ENCODE results near the gene ATP13A4. TPM values are rescaled to one million over a fixed set of nuclear protein-coding genes. Genes with fewer than 3 reads are reported as not detected.

ATP13A4 gene
- total and polyA plus RNA-seq, 7 donors, result 0.49 to 3.0 (median 0.60) TPM; not detected in 2

DNA sequence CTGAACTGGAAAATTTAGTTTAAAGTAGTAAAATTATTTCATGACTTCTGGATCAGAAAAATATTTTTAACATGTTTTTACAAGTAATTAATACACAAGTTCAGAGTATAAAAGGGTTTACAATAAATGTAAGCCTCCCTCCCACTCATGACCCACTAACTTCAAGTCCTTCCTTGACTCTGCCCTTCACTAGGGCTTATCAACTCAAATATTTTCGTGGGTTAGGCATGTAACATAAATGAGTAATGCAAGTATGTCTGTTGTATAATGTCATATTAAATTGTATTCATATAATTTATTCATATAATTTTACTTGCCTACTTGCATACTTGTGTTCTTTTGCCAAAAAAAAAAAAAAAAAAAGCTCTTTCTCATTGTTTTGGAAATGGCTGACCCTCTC, 34.9 kb upstream of the ATP13A4 start:
- Histone ChIP-seq H3K27ac (no peak overlapping the region), H3K9me3 (no peaks in the 10 kb centered on the region), H3K4me3 (no peak overlapping the region), H3K4me1 (peaks cover 0 to 15% (median 12%) of the 10 kb centered on the region in 4 donors), H3K36me3 (no peaks in the 10 kb centered on the region), H3K27me3 (no peaks in the 10 kb centered on the region)
- DNase-seq, result no peak
- intact Hi-C loops (cut with DNase I), result loop anchor here (5.0 kb wide), 2 partner anchors 672 to 757 kb away; partner anchors contain the start of gene MB21D2
- WGBS, 2 donors, result 47 to 74% methylated on average over 1 of the region's 1 CpG
- TF ChIP-seq EP300 (IDR thresholded peaks at IDR 0.05) (no peak), POLR2AphosphoS5 (IDR thresholded peaks at IDR 0.05) (no peak), POLR2A (IDR thresholded peaks at IDR 0.05) (no peak)
- TF ChIP-seq, protein P1, sequence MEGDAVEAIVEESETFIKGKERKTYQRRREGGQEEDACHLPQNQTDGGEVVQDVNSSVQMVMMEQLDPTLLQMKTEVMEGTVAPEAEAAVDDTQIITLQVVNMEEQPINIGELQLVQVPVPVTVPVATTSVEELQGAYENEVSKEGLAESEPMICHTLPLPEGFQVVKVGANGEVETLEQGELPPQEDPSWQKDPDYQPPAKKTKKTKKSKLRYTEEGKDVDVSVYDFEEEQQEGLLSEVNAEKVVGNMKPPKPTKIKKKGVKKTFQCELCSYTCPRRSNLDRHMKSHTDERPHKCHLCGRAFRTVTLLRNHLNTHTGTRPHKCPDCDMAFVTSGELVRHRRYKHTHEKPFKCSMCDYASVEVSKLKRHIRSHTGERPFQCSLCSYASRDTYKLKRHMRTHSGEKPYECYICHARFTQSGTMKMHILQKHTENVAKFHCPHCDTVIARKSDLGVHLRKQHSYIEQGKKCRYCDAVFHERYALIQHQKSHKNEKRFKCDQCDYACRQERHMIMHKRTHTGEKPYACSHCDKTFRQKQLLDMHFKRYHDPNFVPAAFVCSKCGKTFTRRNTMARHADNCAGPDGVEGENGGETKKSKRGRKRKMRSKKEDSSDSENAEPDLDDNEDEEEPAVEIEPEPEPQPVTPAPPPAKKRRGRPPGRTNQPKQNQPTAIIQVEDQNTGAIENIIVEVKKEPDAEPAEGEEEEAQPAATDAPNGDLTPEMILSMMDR (IDR thresholded peaks at IDR 0.05), result no peak

DNA sequence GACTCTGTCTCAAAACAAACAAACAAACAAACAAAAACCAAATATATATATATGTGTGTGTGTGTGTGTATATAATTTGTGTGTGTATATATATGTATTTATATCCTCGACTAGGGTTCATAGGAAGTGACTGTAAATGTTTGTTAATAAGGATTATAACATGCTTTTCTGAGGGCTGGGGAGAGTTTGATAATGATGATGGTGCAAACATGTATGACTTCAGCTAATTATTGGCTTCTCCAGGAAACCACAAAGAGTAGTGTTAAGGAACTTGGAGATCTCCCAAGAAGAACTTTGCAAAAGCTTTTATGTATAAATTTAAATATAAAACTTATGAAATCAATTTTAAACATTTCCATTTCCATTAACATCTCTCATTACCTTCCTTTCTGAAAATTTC, 34.4 kb upstream of the ATP13A4 start:
- 49 to 57% methylated on average over 1 of the region's 1 CpG for WGBS, 2 donors

DNA sequence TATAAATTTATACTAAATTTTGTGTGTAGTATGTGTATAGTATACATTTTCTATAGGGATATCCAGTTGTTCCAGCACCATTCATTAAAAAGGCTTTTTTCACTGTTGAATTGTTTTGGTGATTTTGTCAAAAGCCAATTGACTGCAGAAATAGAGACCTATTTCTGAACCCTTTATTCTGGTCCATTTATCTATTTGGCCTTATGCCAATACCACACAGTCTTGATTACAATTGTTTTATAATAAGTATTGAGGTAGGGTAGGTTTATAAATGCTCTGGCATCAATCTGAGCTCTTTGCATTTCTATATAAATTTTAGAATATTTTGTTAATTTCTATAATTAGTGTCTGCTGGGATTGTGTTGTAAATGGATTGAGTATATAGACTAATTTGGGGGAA, 31.8 kb upstream of the ATP13A4 start:
- intact Hi-C loops (cut with DNase I), result no loop called here
- TF ChIP-seq, protein P1 (IDR thresholded peaks at IDR 0.05), result no peak
- TF ChIP-seq EP300 (IDR thresholded peaks at IDR 0.05) (no peak), POLR2A (IDR thresholded peaks at IDR 0.05) (no peak), POLR2AphosphoS5 (IDR thresholded peaks at IDR 0.05) (no peak)
- Histone ChIP-seq H3K27ac (no peak overlapping the region), H3K27me3 (no peaks in the 10 kb centered on the region), H3K9me3 (no peaks in the 10 kb centered on the region), H3K4me1 (no peaks in the 10 kb centered on the region), H3K36me3 (no peaks in the 10 kb centered on the region), H3K4me3 (no peak overlapping the region)
- DNase-seq, result no peak

More for the DNA sequence above, 34.4 kb upstream of the ATP13A4 start:
- no peaks in the 10 kb centered on the region for H3K36me3 ChIP-seq
- DNase-seq, result no peak
- H3K4me3 ChIP-seq, result no peak overlapping the region
- H3K27ac ChIP-seq, result no peak overlapping the region
- TF ChIP-seq, protein P1 (IDR thresholded peaks at IDR 0.05), result no peak
- TF ChIP-seq EP300 (IDR thresholded peaks at IDR 0.05) (no peak), POLR2AphosphoS5 (IDR thresholded peaks at IDR 0.05) (no peak), POLR2A (IDR thresholded peaks at IDR 0.05) (no peak)
- peaks cover 0 to 10% (median 7%) of the 10 kb centered on the region in 4 donors for H3K4me1 ChIP-seq
- intact Hi-C loops (cut with DNase I), result no loop called here
- no peaks in the 10 kb centered on the region for H3K9me3 ChIP-seq
- H3K27me3 ChIP-seq, result no peaks in the 10 kb centered on the region

DNA sequence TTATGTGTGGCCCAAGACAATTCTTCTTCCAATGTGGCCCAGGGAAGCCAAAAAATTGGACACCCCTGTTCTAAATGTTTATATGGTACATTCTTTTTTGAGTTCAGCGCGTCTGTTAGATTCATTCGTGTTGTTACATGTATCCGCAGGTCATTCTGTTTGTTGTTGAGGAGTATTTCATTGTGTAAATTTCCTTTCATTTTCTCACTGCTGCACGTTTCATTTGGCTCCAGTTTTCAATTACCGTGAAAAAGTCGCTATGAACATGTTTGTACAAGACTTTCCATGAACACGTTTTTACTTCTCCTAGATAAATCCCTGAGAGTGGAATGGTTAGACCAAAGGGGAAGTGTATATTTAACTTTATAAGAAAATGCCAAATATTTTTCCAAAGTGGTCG, 30.8 kb upstream of the ATP13A4 start:
- Histone ChIP-seq H3K9me3 (no peaks in the 10 kb centered on the region), H3K36me3 (no peaks in the 10 kb centered on the region), H3K27ac (no peak overlapping the region), H3K27me3 (no peaks in the 10 kb centered on the region), H3K4me1 (no peaks in the 10 kb centered on the region), H3K4me3 (no peak overlapping the region)
- DNase-seq, result no peak
- WGBS, 2 donors, result 83 to 86% methylated on average over 9 of the region's 9 CpGs
- intact Hi-C loops (cut with DNase I), result no loop called here
- TF ChIP-seq POLR2A (IDR thresholded peaks at IDR 0.05), result no peak

DNA sequence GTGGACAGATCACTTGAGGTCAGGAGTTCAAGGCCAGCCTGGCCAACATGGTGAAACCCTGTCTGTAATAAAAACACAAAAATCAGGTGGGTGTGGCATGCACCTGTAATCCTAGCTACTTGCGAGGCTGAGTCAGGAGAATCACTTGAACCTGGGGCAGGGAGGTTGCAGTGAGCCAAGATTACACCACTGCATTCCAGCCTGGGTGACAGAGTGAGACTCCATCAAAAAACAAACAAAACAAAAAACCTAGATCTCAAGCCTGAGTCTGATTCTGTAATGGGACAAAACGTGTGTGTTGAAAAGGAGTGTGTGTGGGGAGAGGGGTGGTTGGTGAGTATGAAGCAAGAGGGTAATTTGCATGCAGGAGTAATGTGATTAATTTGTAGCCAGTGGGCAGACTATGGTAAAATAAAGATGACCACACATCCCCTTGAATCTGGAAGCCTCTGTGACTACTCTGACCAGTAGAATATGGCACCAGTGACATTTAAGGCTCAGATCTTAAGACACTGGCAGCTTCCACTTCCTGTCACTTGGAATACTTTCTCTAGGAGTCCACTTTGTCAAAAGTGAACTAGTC, 19.9 kb upstream of the ATP13A4 start:
- WGBS, 2 donors, result 35 to 69% methylated on average over 2 of the region's 2 CpGs
- Histone ChIP-seq H3K9me3 (no peaks in the 10 kb centered on the region), H3K36me3 (no peaks in the 10 kb centered on the region), H3K4me3 (no peak overlapping the region), H3K27me3 (no peaks in the 10 kb centered on the region), H3K4me1 (no peaks in the 10 kb centered on the region), H3K27ac (no peak overlapping the region)
- no peak for TF ChIP-seq EP300 (IDR thresholded peaks at IDR 0.05)
- TF ChIP-seq, protein P1 (IDR thresholded peaks at IDR 0.05), result no peak
- no peak for TF ChIP-seq POLR2AphosphoS5 (IDR thresholded peaks at IDR 0.05)
- no peak for TF ChIP-seq POLR2A (IDR thresholded peaks at IDR 0.05)
- DNase-seq, result no peak
- intact Hi-C loops (cut with DNase I), result loop anchor here (5.0 to 10.0 kb wide), 2 partner anchors 1007 to 1110 kb away; no protein-coding TSS in a partner anchor
